Astrocyte of the spinal cord (primary cell): ENCODE measurements around the gene TRIM46.

Experiments used
- DNase-seq: peaks from one replicate; pipeline ENCODE4 v3.0.0; 2011; ENCODE audit warnings: low read depth, low spot score
- H3K4me3 ChIP-seq: 2 replicates; pipeline ENCODE4 v1.5.1; 2011; ENCODE audit warnings: low read depth, mild to moderate bottlenecking, low read length, moderate library complexity
- in situ Hi-C: cut with HindIII; loops from 2 replicates; pipeline ENCODE4 v1.10.0; 2017; ENCODE audit warnings: low sequenced_read_pairs
- TF ChIP-seq, protein P1 (sequence below): IDR thresholded peaks from 2 replicates; pipeline ENCODE4 v1.5.1; 2012; ENCODE audit warnings: low read depth, mild to moderate bottlenecking, low read length, inconsistent platforms

The TRIM46 gene

DNA sequence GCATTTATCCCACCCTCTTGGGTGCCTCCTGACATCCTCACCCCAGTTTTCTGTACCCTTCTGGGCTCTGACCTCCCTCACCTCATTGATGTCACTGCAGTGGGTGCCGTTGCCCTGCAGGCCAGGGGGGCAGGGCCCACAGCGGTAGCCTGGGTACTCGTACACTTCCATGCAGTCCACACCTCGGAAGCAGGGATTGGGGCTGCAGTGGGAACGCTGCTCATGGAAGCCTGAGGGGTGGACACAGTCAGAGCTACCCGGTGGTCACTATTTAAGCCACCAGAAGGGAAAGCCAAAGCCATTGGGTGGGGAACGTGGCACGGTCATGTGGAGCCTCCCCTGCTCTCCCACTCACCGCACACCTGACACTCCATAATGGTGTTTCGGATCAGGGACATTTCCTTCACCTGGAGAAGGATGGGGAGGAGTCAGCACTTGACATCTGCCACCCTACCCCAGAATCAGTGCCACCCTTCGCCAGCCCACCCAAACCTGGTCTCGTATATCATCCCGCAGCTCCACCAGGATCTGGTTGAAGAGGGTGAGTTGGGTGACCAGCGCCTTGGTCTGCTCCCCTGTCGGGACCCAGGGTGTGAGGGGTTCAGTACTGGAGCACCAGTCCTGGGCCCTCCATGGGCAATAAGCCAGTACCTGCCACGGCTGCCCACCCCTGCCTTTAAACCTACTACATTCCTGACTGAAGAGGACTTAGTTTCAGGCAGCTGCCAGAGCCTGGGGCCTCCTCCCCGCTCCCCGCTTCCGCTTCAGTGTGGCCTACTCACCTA is 29.3 kb downstream of the TRIM46 start:
- DNase-seq, result no peak
- no peak overlapping the region for H3K4me3 ChIP-seq
- TF ChIP-seq, protein P1, sequence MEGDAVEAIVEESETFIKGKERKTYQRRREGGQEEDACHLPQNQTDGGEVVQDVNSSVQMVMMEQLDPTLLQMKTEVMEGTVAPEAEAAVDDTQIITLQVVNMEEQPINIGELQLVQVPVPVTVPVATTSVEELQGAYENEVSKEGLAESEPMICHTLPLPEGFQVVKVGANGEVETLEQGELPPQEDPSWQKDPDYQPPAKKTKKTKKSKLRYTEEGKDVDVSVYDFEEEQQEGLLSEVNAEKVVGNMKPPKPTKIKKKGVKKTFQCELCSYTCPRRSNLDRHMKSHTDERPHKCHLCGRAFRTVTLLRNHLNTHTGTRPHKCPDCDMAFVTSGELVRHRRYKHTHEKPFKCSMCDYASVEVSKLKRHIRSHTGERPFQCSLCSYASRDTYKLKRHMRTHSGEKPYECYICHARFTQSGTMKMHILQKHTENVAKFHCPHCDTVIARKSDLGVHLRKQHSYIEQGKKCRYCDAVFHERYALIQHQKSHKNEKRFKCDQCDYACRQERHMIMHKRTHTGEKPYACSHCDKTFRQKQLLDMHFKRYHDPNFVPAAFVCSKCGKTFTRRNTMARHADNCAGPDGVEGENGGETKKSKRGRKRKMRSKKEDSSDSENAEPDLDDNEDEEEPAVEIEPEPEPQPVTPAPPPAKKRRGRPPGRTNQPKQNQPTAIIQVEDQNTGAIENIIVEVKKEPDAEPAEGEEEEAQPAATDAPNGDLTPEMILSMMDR, result no peak
- in situ Hi-C loops, result no loop called here

DNA sequence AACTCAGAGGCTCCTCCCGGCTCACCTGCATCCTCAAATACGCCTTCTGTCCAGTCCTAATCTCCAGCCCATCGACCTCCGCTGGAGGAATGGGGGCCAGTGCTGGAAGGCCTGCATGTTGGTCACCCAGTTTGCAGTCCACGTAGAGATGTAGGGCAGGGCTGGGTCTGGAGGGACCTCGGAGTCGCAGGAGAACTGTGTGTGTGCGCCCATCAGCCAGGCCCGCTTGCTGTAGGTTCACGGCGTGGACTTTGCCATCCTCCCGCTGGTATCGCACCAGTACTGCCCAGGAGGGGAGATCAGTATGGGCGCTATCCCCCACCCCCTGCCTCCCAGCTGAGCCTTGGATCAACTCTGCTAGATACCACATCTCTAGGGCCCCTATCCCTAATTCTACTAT is 31.4 kb downstream of the TRIM46 start:
- in situ Hi-C loops, result no loop called here
- TF ChIP-seq, protein P1, result no peak
- DNase-seq, result no peak
- H3K4me3 ChIP-seq, result no peak overlapping the region

DNA sequence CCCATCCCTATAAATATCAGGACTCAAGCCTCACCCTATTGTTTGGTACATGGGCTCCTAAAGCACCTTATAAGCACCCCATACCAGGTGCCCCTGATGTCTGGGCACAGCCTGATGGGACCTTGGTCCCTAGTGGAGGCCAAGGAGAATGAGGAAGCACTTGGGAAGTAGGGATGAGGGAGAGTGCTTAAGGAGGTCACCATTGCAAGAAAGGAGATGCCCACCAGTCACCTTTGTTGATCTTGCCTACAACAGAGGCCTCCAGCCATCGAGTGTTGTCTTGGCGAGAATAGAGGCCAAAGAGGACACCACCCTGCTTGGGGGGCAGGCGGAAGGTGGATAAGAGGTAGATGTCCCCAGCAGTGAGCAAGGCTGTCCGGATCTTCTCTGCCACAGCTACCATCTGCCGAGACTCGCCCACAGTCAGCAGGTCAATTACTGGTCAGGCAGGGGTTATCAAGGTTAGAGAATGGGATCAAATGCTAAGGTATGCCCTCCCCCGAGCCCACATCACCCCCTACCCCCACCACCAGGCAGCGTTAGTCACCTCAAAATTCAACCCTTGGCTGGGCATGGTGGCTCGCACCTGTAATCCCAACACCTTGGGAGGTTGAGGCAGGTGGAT is 32.4 kb downstream of the TRIM46 start:
- in situ Hi-C loops, result no loop called here
- TF ChIP-seq, protein P1, result no peak

DNA sequence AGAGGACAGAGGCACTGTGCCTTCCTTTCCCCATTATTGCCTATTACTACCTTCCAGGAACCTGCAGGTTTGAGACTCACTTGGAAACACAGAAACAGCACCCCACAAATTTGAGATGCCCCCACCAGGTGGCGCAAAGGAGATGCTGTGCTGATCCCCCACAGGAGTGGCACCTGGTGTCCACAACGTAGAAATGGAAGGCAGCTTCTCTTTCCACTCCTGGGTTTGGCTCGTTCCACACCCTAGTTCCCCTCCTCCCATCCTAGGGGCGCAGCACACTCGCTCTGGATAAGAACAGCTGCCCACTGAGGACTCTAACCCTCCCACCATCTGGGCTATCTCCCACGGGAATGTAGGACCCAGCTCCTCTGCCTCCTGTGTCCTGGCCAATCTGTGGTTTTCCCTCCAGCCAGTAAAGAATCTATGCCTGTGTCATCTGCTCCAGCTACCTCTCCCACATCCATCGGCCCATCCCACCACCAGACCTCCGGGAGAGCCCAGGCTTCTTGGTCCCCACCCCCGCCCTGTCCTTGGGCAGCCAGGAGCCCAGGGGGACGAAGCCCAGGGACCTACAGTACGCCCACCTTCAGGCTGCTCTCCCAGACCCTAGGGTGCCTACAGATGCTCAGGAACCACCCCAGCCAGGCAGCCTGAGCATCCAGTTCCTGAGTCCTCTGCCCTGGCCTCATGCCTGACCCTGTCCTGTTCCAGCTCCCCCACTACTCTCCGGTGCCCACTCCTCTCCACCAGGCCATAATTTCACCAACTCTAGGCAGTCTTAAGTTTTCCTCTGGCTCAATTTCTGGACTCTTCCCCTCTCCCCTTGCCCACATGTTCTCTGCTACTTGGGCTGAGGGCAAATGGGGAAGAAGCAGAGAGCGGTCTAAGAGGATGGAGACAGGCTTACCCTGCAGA is 33.5 kb downstream of the TRIM46 start:
- H3K4me3 ChIP-seq, result peak overlapping the region; percentile 90
- in situ Hi-C loops, result no loop called here
- DNase-seq, result peak; percentile 82
- TF ChIP-seq, protein P1, result peak; percentile 90

More for the DNA sequence above, 32.4 kb downstream of the TRIM46 start:
- no peak for DNase-seq
- no peak overlapping the region for H3K4me3 ChIP-seq

DNA sequence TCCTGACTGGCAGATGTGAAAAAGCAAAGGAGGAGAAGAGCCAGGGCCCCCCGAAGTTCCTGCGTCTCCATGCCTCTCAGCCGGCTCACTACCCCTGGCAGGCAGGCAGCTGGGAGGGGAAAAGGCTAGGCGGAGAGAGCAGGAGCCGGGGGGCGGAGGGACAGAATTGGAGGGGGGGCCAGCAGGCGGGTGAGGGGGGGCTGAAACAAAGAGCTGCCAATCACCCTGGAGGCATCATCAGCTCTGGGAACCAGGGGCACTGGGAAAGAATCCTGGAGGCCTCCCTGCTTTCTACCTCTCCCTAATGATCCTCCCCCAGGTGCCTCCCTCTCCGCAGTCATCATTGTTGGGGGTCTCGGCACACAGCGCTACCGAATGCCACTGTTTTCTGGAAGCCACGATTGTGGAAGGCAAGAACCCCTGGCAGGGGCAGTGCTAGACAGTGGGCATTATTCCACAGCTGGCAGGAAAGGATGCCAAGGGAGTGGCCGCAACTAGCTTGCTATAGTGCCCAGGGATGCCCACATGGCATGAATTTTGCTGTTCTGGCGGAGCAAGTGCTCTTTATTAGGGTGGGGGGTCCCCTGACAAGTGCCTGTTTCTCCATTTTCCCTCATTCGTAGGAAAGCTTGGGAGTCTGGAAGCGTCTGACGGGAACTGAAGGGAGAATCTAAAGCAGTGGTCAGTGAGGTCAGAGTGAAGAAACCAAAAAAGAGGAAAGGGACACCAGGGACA is 34.3 kb downstream of the TRIM46 start, which contains the start of gene THBS3:
Gene THBS3 (minus strand): TSS at position 92 of the 735 bp plus-strand sequence. CDS start 21 bp downstream, at position 71.
- H3K4me3 ChIP-seq, result peak within 1 kb of the TSS; percentile 90
- TF ChIP-seq, protein P1, result no peak
- peak; percentile 46 for DNase-seq
- in situ Hi-C loops, result no loop called here
